Astrocyte (in vitro differentiated cells and primary cell): ENCODE measurements around the gene NPC1L1.

Experiments used
- CTCF ChIP-seq: IDR thresholded peaks from 2 replicates; pipeline ENCODE4 v1.5.1; 2011; ENCODE audit warnings: low read depth, mild to moderate bottlenecking, inconsistent platforms, low read length, moderate library complexity; ENCODE audit not compliant: insufficient read depth
- EZH2 ChIP-seq: IDR thresholded peaks from 2 replicates; pipeline ENCODE4 v1.6.1; 2012; ENCODE audit warnings: mild to moderate bottlenecking, low read length, inconsistent platforms; ENCODE audit not compliant: insufficient read depth

- TF ChIP-seq CTCF (no peak), EZH2 (no peak)
Measured at GRCh38 chr7:44497155-44498027, 43.7 kb downstream of the NPC1L1 start.
